Osteoblast (primary cell): ENCODE results near the gene EFS. TPM values are rescaled to one million over a fixed set of nuclear protein-coding genes. Genes with fewer than 3 reads are reported as not detected.

Source experiments
- DNase-seq: peaks from one replicate; pipeline ENCODE4 v3.0.0; 2011; ENCODE audit warnings: low spot score, mixed read lengths; ENCODE audit not compliant: insufficient read length; ENCODE audit errors: missing footprints
- H2AFZ ChIP-seq: 2 replicates; pipeline ENCODE4 v1.6.0; 2011; ENCODE audit warnings: mild to moderate bottlenecking, low read length
- H3K27ac ChIP-seq: 2 replicates; pipeline ENCODE4 v1.5.1; 2011; ENCODE audit warnings: mild to moderate bottlenecking, low read depth, low read length, moderate library complexity
- H3K27me3 ChIP-seq: 2 replicates; pipeline ENCODE4 v1.6.0; 2012; ENCODE audit warnings: mild to moderate bottlenecking, control low read depth, inconsistent platforms, low read length, moderate library complexity; ENCODE audit not compliant: insufficient read depth
- H3K36me3 ChIP-seq: 2 replicates; pipeline ENCODE4 v1.5.1; 2011; ENCODE audit warnings: mild to moderate bottlenecking, low read length, control low read depth, moderate library complexity; ENCODE audit not compliant: insufficient read depth
- H3K4me1 ChIP-seq: 2 replicates; pipeline ENCODE4 v1.5.1; 2011; ENCODE audit warnings: mild to moderate bottlenecking, low read length, control low read depth, moderate library complexity; ENCODE audit not compliant: insufficient read depth
- H3K4me2 ChIP-seq: 2 replicates; pipeline ENCODE4 v1.6.0; 2011; ENCODE audit warnings: mild to moderate bottlenecking, low read length; ENCODE audit not compliant: insufficient read depth
- H3K4me3 ChIP-seq: fragments of 200-600 bp; sonication (generic); 3 replicates; pipeline ENCODE4 v1.5.1; 2012; ENCODE audit warnings: mild to moderate bottlenecking, low read length, inconsistent platforms; ENCODE audit not compliant: insufficient read depth
- H3K79me2 ChIP-seq: 2 replicates; pipeline ENCODE4 v1.6.0; 2012; ENCODE audit warnings: mild to moderate bottlenecking, low read length, control low read depth, inconsistent platforms; ENCODE audit not compliant: insufficient read depth
- H3K9me3 ChIP-seq: 2 replicates; pipeline ENCODE4 v1.5.1; 2011; ENCODE audit warnings: low read depth, low read length, control low read depth
- H4K20me1 ChIP-seq: 2 replicates; pipeline ENCODE4 v1.6.0; 2012; ENCODE audit warnings: mild to moderate bottlenecking, low read length, control low read depth; ENCODE audit not compliant: insufficient read depth
- CTCF ChIP-seq: IDR thresholded peaks from 2 replicates; pipeline ENCODE4 v1.5.1; 2011; ENCODE audit warnings: mild to moderate bottlenecking, low read depth, low read length, moderate library complexity; ENCODE audit errors: extremely low read depth
- total RNA-seq: library from RNA; depleted of rRNA; stranded (reverse); fragments of >200 nt; gene quantifications from 2 replicates; pipeline ENCODE4 v1.2.3, GENCODE V29; 2012

EFS gene
- total RNA-seq, 1 donor: 9.8 TPM

- Histone ChIP-seq H3K4me2 (no peak overlapping the region), H3K36me3 (no peaks in the 10 kb centered on the region), H3K9me3 (no peaks in the 10 kb centered on the region), H3K4me3 (no peak overlapping the region), H3K27ac (no peak overlapping the region), H3K27me3 (no peaks in the 10 kb centered on the region), H2AFZ (no peak overlapping the region), H3K4me1 (no peaks in the 10 kb centered on the region), H4K20me1 (no peaks in the 10 kb centered on the region), H3K79me2 (no peaks in the 10 kb centered on the region)
- no peak for TF ChIP-seq CTCF
- DNase-seq: no peak
Measured at GRCh38 chr14:23385642-23386265, 20.8 kb upstream of the EFS start.

GRCh38 chr14:23385244-23385641 is 20.3 kb upstream of the EFS start:
- Histone ChIP-seq H3K36me3 (no peaks in the 10 kb centered on the region), H3K4me2 (no peak overlapping the region), H3K4me1 (no peaks in the 10 kb centered on the region), H3K27ac (no peak overlapping the region), H4K20me1 (no peaks in the 10 kb centered on the region), H3K4me3 (no peak overlapping the region), H3K9me3 (no peaks in the 10 kb centered on the region), H3K79me2 (no peaks in the 10 kb centered on the region), H3K27me3 (no peaks in the 10 kb centered on the region), H2AFZ (no peak overlapping the region)
- no peak for DNase-seq
- no peak for TF ChIP-seq CTCF

- no peaks in the 10 kb centered on the region for H3K9me3 ChIP-seq
- no peak overlapping the region for H2AFZ ChIP-seq
- H3K27me3 ChIP-seq: no peaks in the 10 kb centered on the region
- DNase-seq: no peak
- no peak overlapping the region for H3K27ac ChIP-seq
- H3K36me3 ChIP-seq: no peaks in the 10 kb centered on the region
- H3K4me2 ChIP-seq: no peak overlapping the region
- H4K20me1 ChIP-seq: no peaks in the 10 kb centered on the region
- TF ChIP-seq CTCF: no peak
- H3K4me3 ChIP-seq: no peak overlapping the region
- no peaks in the 10 kb centered on the region for H3K79me2 ChIP-seq
- H3K4me1 ChIP-seq: no peaks in the 10 kb centered on the region
Measured at GRCh38 chr14:23384364-23385080, 19.6 kb upstream of the EFS start.

- Histone ChIP-seq H3K36me3 (no peaks in the 10 kb centered on the region), H3K79me2 (no peaks in the 10 kb centered on the region), H3K27ac (no peak overlapping the region), H3K4me1 (no peaks in the 10 kb centered on the region), H3K27me3 (no peaks in the 10 kb centered on the region), H3K9me3 (no peaks in the 10 kb centered on the region), H3K4me3 (no peak overlapping the region), H4K20me1 (no peaks in the 10 kb centered on the region), H2AFZ (no peak overlapping the region), H3K4me2 (no peak overlapping the region)
- no peak for TF ChIP-seq CTCF
- DNase-seq: no peak
Measured at GRCh38 chr14:23382731-23383440, 17.9 kb upstream of the EFS start.
